Measurements from ENCODE around the gene SAMM50. TPM values are rescaled to one million over a fixed set of nuclear protein-coding genes. Genes with fewer than 3 reads are reported as not detected.

SAMM50 gene
- 49.9 and 50.7 TPM in 2 replicates for total RNA-seq

DNA sequence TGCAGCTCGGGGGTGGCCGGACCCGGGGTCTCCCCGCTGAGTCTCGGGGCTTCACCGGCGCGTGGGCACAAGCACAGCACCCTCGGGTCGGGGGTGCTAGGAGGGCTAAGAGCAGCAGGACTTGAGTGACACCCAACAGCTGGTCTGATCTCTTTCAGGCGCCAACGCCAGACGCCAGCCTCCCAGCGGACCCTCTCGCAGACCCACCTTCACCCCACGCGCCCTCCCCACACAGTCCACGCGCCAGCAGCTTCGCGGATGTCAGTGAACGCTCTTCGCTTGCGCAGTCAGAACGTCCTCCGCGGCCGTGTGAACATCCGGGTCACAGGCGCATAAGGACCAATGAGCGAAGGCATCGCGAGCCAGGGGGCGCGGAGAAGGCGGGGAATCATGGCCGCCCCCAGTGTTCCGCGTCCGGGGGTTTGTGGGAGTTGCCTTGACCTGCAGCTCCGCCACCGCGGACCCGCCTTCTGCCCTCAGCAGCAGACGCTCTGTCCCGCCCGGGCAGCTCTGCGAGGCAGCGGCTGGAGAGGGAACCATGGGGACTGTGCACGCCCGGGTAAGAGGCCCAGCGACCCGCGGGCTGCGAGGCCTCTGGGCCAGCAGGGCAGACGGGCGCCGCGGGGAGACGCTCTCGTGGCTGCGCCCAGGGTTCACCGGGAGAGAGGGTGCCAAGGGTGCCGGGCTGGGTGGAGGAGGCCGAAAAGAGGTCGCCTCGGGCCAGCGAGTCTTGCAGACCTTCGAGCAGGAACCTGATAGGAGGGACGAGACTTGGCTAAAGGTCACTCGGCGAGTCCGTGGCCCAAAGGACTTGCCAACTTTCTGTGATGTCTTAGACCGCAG, at the start of gene SAMM50:
TSS of gene SAMM50 (plus strand) at position 403 of the 843 bp plus-strand sequence. CDS start at position 539, 136 bp downstream.
- intact Hi-C loops (cut with micrococcal nuclease), result loop anchor here (1.0 to 10.0 kb wide), 8 partner anchors 32 to 670 kb away; partner anchors contain the start of genes PARVG, PNPLA3 and RTL6

DNA sequence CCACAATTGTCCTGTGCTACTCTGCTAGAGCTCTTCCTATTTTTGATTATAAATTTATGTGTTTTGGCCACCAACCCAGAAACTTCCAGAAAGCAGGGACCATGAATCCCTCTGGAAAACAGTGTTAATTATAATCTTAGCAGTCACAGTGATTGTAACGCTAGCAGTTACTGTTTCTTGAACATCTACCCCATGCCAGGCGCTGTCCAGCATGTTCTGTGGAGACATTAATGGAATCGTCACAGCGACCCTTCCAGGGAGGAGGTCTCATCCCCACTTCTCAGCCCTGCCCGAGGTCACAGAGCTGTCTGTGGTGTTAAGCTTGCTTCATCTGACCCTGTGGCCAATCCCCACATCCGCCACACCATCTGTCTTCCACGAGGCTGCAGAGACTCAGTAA, 49.6 kb upstream of the SAMM50 start:
- intact Hi-C loops (cut with micrococcal nuclease), result no loop called here

DNA sequence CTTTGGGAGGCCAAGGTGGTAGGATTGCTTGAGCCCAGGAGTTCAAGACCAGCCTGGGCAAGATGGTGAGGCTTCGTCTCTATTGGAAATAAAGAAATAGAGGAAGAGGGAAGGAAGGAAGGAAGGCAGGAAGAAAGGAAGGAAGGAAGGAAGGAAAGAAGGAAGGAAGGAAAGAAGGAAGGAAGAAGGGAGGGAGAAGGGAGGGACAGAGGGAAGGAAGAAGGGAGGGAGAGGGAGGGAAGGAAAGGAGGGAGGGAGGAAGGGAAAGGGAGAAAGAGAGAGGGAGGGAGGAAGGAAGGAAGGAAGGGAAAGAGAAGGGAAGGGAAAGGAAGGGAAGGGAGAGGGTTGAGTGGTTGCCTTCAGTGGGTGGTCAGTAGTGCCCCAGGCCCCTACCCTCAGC, 45.5 kb upstream of the SAMM50 start:
- intact Hi-C loops (cut with micrococcal nuclease), result no loop called here

DNA sequence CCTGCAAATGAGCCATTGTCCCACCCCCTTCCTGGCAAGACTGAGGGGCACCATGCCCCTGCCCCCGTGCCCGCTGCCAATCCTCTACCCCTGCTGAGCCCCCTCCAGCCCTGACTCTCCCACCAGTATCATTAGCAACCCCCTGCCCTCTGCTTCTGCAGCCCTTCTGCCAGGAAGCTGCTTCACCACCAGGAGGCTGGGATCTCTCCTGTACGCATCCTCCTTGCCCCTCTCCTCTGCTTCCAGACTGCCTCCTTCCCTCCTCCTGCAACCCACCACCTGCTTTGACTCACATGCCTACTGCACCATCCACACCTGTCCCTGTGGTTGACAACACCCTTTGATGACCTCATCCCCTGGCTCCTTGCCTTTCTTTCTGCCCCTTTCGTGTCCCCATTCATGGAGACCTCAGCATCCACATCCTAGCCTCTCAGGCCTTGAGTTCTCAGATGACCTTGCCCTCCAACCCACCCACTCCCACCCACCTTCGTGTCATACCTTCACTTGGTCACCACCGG, 45.0 kb upstream of the SAMM50 start:
- intact Hi-C loops (cut with micrococcal nuclease), result no loop called here

DNA sequence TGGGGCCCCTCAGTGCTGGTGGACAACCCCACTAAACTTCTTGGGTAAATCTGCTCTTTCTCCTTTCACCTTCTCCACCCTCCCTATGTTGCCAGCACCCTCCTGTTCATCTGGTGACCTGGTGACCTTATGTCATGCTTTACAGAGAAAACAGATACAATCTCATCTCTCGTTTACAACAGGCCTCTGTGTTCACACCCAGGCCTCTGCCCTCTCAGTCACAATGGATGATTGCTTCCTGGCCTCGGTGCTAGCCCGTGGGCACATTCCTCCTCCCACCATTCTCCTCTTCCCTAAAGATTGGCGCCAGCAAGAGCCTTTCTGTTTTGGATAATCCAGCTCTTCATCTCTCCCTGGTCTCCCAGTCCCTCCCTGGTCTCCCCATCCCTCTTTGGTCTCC, 43.9 kb upstream of the SAMM50 start:
- intact Hi-C loops (cut with micrococcal nuclease), result no loop called here

DNA sequence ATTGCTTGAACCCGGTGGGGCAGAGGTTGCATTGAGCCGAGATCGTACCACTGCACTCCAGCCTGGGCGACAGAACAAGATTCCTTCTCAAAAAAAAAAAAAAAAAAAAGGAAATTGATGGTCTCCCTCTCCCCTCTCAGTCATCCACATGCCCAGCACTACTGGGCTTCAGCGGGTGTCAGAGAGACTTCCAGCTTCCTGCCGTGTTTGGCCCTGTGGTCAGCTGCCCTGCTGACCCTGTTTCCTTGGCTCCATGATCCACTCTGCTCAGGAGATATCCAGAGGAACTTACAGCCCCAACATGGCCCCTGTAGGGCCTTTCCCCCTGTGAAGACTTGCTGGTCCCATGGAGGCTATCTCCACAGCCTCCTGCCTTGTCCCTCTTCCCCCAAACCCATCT, 37.7 kb upstream of the SAMM50 start:
- intact Hi-C loops (cut with micrococcal nuclease), result no loop called here

DNA sequence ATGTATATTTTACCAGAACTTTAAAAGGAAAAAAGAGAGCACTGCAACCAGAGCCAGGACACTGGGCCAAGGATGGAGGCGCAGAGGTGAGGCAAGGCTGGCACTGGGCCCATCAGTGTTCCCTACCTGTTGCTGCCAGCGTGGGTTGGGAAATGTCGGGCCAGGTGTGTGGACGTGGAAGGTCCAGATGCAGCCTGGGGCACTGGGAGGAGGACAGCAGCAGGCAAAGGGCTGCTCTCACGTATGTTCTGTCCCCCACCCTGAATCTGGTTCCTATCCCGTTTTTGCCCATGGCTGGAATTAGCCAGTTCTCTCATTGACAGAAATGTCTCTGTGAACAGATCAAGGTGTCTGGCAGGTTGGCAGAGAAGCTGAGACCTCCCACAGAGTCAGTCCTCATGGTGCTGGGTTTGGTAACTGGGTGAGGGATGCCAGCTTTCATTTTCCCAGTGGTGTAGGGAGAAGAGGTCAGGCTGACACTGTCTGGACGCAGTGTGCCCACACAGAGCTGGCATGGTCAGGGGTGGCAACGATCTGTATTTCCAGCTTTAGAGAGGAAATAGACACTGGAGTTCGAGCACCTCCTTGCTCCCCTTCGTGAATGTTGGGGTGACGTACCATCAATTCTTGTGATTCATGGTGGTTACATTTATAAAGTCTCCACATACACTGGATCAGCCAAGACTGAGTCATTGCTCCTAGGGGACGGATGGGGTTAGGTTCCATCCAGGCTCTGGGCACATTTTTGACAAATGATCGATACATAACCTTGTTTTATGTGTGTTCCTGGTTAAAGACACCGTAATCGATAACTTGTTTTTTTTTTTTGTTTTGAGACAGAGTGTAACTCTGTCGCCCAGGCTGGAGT, 35.9 kb upstream of the SAMM50 start:
- intact Hi-C loops (cut with micrococcal nuclease), result no loop called here

DNA sequence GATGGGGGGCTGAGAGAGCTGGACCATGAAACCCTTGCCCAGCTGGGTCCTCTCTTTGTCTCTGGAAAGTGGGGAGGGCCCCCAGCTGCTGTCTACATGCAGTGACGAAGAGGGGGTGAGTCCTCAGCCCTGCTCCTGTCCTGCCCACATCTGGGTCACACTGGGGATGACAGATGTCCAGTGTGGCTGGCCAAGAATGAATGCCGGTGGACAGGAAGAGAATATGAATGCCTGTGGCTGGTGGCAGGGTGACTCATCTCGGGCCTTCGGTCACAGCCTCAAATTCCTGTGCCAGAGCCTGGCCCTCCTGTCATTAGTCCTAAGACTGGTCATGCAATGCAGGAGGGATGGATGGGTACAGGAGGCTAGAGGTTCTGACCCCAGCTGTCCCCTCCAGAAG, 33.9 kb upstream of the SAMM50 start:
- intact Hi-C loops (cut with micrococcal nuclease), result no loop called here

DNA sequence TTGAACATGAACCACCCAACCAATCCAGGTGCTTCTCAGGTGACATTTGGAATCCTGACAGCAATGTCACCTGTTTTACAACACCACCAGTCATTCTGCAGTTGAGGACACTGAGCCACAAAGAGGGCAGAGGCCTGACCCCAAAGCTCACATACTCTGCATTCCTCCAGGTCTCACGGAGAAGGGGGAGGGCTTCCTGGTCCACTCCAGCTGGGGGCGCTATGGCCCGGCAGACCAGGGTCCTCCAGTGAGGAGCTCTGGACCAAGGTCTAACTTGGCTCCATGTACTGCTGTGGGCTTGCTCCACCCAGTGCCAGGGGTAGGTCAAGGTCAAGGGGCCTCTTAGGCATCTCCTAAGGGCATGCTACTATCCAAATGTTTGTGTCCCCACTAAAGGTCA, 33.1 kb upstream of the SAMM50 start:
- intact Hi-C loops (cut with micrococcal nuclease), result loop anchor here (2.0 kb wide), 1 partner anchor 25 kb away; no protein-coding TSS in a partner anchor

DNA sequence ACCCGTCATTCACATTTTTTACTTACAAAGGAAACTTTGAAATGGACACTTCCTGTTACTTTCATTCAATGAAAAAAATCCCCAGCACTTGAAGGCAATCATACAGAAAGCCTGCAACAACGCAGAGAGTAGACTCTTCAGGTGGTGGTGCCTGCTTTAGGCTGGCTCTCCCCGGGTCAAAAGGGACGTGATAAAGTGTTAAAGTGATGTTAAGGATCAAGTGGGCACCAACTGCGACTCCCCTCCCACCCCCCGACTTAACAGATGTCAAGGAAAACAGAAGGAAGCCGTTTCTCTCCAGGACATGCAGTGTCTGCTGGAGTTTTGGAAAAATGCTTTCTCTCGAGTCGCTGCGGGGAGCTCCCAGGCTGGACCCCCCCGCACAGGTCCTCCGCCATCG, 32.1 kb upstream of the SAMM50 start:
- intact Hi-C loops (cut with micrococcal nuclease), result loop anchor here (1.0 to 2.0 kb wide), 3 partner anchors 24 to 111 kb away; partner anchors contain the start of genes EFCAB6 and SAMM50

DNA sequence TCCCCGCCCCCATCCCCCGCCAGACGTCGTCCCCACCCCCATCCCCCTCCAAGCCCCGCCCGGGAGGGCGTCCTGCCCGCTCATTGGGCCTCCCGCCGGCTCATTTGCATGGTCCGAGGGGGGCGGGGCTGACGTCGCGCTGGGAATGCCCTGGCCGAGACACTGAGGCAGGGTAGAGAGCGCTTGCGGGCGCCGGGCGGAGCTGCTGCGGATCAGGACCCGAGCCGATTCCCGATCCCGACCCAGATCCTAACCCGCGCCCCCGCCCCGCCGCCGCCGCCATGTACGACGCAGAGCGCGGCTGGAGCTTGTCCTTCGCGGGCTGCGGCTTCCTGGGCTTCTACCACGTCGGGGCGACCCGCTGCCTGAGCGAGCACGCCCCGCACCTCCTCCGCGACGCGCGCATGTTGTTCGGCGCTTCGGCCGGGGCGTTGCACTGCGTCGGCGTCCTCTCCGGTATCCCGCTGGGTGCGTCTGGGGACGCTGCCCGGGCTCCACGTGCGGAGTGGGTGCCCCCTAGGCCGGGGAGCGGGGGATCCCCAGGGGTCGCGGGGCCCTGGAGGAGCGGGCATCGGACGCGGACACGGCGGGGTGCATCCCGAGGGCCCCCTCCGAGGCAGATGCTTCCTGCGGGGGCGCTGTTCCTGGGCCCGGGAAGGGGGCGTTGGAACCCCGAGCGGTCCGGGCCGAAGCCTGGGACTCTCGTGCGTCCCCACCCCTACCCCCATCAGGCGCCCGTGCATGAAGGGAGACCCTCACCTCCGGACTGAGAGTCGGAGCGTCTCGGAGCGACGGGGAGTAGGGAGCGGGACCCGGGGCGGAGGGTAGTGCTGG, 31.4 kb upstream of the SAMM50 start, which contains the start of gene PNPLA3:
TSS of gene PNPLA3 (plus strand) at position 175 of the 834 bp plus-strand sequence. CDS start at position 282, 107 bp downstream.
- intact Hi-C loops (cut with micrococcal nuclease), result loop anchor here (1.0 to 2.0 kb wide), 3 partner anchors 23 to 112 kb away; partner anchors contain the start of genes EFCAB6 and SAMM50

DNA sequence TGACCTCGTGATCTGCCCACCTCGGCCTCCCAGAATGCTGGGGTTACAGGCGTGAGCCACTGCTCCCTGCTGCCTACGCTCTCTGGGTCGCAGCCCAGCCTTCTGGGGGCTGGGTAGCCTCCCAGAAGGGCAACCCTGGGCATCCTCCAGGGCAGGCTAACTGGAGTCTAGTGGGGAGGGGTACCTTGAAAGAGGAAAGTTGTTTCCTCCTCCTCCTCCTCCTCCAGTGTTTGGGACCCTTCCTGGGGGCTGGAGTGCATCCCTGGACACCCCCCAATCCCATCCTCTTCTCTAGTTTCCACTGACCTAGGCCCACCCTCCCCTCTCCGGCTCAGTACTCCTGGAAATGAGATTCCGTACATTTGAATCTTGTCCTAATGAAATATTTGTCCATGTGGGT, 30.4 kb upstream of the SAMM50 start:
- intact Hi-C loops (cut with micrococcal nuclease), result no loop called here

DNA sequence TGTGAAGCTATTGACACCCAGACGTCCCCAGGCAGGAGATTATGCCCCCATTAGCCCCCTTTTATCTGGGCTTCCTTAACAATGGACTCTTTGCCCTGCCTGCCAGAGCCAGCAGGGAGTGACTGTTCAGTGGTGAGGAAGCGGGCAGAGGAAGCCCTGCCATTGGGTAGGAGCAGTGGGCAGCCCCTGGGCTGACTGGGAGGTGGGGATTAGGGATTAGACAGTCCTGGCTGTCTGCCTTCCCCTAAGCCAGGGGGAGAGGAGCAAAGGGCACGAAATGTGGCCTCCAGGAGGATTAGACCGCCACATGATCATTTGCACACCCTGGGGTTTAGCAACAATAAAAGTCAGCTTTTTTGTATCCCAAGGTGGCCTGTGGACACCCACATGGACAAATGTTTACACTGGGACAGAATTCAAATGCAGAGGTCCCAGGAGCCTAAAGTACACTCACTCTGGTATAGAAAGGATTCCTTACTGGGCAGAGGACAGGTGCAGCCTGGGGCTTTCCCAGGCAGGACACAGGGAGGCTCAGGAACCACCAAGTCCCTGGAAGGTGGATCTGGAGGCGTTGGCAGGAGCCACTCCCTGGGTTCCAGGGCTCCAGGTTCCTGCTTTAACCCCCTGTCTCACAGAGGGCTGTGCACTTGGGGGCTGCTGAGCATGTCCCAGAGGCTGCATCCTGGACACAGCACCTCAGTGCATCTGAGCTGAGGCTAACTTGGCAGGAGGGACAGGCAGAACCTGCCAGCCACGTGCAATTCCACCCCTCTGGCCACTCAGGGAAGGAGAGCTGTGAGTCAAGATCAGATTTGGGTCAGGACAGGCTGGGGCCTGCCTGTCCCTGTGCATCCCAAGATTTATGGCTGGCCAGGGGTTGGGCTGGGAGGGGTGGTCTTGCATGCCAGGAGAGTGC, 29.6 kb upstream of the SAMM50 start:
- intact Hi-C loops (cut with micrococcal nuclease), result no loop called here

DNA sequence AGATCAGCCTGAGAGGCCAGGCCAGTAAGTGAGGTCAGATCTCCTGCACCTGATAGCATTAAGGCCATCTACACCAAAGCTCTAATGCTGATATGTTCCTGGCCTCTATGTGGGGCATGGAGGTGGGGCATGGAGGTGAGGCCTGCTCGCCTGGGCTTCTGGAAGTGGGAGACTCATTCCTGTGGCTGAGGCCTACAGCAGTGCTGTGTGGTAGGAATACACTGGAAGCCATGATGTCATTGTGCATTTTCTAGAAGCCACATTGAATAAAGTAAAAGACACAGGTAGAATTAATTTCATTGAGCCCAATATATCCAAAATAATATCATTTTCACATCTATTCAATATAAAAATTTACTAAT, 28.9 kb upstream of the SAMM50 start:
- intact Hi-C loops (cut with micrococcal nuclease), result no loop called here

DNA sequence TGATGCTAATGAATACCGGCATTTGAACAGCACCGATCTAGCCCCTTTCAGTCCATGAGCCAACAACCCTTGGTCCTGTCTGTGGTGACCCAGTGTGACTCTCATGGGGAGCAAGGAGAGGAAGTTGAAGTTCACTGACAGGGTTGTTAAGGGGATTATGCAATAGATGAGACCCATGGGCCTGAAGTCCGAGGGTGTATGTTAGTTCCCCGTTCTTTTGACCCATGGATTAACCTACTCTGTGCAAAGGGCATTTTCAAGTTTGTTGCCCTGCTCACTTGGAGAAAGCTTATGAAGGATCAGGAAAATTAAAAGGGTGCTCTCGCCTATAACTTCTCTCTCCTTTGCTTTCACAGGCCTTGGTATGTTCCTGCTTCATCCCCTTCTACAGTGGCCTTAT, 26.8 kb upstream of the SAMM50 start:
- intact Hi-C loops (cut with micrococcal nuclease), result no loop called here

DNA sequence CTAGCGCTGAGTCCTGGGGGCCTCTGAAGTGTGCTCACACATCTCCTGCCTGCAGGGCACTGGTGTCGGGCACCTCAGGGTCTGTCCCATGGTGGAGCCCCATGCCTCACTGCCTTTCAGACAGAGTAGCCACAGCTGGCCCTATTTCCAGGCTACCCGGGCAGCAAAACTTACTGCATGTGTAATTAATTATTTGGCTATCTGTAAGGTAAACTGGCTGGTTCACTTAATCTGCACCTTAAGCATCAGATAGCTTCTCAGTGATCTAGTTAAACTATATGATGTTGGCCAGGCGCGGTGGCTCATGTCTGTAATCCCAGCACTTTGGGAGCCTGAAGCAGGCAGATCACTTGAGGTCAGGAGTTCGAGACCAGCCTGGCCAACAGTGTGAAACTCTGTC, 26.3 kb upstream of the SAMM50 start:
- intact Hi-C loops (cut with micrococcal nuclease), result no loop called here

DNA sequence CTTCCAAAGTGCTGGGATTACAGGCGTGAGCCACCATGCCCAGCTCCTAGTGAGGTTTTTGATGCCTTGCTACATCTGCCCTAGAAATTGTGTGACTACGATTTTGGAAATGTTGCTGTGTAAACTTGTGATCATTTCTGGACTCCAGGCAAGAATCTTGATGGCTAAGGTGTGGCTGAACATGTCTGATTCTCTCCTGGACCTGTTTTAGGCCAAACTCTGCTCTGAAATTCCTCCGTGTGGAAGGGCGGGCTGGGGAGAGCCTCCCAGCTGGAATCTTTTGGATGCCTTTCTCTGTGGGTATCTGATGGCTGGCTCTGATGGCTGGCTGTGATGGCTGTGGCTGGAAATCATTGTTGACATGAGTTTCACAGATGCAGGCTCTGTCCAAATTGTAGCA, 23.5 kb upstream of the SAMM50 start:
- intact Hi-C loops (cut with micrococcal nuclease), result no loop called here

DNA sequence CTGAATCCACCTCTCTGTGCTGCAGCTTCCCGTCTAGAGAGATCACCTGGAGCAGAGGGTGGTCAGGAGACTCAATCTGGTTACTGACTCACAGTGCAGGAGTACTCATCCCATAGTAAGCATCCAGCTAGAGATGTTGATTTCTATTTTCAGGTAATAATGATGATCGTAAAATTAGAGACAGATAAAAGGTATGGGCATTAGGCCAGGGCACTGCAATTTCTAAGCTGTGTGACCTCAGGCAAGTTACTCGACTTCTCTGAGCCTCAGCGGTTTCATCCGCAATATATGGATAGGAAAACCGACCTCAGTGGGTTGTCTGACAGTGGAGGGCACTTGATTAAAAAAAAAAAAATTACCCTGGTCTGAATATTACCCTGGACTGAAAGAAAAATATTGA, 13.8 kb upstream of the SAMM50 start:
- intact Hi-C loops (cut with micrococcal nuclease), result no loop called here

DNA sequence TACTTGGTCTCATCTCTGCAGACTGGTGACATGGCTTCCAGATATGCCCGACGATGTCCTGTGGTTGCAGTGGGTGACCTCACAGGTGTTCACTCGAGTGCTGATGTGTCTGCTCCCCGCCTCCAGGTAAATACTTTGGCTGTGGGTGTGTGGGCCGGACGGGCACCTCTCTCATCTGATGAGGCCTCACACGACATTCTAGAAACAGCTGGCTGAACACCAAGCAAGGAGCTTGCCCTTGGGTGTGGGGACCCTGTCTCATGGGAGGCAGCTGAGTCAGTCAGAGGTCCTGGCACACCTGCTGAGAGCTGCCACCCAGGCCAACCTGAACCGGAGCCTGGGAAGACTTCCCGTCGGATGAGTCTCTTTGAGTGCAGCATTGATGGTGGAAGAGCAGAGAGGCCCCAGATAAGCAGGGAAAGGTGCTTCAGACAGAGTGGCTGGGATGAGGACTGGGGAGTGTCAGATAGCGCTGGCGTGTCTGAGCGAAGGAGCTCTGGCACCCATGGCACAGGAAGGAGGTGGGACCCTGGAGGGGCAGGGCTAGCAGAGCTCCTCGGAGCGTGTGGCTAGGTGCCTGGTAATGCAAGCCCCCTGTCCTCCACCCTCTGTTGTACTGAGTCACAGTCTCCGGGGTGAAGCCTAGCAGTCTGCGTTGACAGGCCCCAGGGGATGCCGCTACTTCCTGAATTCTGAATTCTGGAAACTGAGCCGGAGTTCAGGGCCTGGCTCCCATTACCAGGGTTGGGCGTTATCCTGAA, 10.4 kb upstream of the SAMM50 start:
- intact Hi-C loops (cut with micrococcal nuclease), result no loop called here
